ENCODE data around the gene OXSM. TPM values are rescaled to one million over a fixed set of nuclear protein-coding genes. Genes with fewer than 3 reads are reported as not detected.

Gene OXSM
- total RNA-seq, 2 donors from 2014 or later: 7.0 to 7.6 TPM

GRCh38 chr3:25820366-25820765, 30.5 kb downstream of the OXSM start:
- Mint-ChIP-seq H3K4me1 (no peaks in the 10 kb centered on the region), H3K4me3 (no peak overlapping the region), H3K27me3 (peaks cover 12% of the 10 kb centered on the region), H3K27ac (no peak overlapping the region), H3K36me3 (ENCODE audit: low read depth) (no peaks in the 10 kb centered on the region)
- DNase-seq (no peak), ATAC-seq (no peak)
- no peaks in the 10 kb centered on the region for H3K9me3 ChIP-seq (ENCODE audit: control insufficient read depth, low read length, poor library complexity, severe bottlenecking)

DNA sequence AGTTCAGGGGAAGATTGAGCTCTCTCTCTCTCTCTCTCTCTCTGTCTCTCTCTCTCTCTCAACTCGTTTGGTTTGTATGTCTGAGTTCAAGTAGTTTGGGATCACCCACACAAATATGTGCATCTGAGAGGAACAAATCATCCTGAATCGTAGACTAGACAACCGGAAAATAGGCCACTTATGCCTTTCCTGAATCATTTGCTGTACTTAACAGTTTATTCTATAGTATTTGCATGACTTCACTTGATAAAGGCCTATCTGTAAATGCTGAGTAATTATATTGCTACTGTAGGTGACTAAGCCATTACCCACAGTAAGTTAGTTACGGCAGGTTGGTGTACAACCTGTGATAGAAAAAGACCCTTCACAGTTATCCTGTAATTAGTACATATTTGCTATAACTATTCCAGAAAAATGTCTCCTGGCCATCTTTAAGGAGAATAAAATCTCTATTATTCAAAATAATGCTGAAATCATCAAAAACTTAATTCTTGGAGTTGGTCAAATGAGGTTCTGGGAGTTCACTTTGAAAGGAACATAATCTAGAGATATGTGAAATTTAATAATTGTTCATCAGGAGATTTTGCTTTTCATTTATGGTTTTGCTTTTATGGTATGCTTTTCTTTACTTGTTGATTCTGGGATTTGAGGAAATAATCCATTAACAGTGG, 31.1 kb downstream of the OXSM start:
- Mint-ChIP-seq H3K27me3 (peaks cover 12% of the 10 kb centered on the region), H3K4me3 (no peak overlapping the region), H3K36me3 (ENCODE audit: low read depth) (no peaks in the 10 kb centered on the region), H3K4me1 (peaks cover 2% of the 10 kb centered on the region), H3K27ac (no peak overlapping the region)
- DNase-seq (no peak), ATAC-seq (no peak)
- no peaks in the 10 kb centered on the region for H3K9me3 ChIP-seq (ENCODE audit: control insufficient read depth, low read length, poor library complexity, severe bottlenecking)

DNA sequence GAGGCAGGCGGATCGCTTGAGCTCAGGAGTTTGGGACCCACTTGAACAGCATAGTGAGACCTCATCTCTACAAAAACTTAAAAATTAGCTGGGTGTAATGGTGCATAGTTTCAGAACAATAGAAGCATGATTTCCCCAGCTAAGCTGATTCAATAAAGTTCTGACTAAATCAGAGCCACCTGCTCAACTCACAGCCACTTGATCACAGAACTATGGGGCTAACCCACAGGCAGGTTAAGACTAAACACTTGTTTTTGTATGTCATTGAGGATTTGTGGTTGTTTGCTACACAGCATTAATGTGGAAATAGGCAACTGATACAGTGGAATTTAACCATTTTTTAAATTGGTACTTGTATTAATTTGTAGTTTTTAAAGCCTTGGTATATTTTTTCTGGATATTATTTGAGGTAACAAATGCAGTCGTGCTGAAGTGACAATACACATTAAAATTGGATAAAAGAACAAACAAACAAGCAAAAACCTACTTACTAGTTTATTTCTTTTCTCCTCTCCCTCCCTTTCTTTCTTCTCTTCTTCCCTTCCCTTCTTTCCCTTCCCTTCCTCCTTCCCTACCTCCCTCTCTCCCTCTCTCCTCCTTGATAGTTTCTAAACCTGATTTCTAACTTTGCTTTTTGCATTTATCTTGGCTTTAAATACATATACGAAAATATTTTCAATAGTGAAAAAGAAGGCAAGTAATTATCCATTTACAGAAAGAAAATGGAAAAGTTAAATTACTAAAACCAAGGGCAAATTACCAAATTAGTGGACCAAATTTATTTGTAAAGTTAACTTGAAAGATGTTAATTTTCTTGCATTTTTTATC, 32.1 kb downstream of the OXSM start:
- H3K9me3 ChIP-seq (ENCODE audit: control insufficient read depth, low read length, poor library complexity, severe bottlenecking): no peaks in the 10 kb centered on the region
- ATAC-seq: no peak
- Mint-ChIP-seq H3K4me1 (peaks cover 10% of the 10 kb centered on the region), H3K36me3 (ENCODE audit: low read depth) (no peaks in the 10 kb centered on the region), H3K4me3 (no peak overlapping the region), H3K27ac (no peak overlapping the region), H3K27me3 (peaks cover 2% of the 10 kb centered on the region)
- no peak for DNase-seq

- peaks cover 10% of the 10 kb centered on the region for H3K4me1 Mint-ChIP-seq
- H3K4me3 Mint-ChIP-seq: no peak overlapping the region
- DNase-seq: no peak
- no peaks in the 10 kb centered on the region for H3K27me3 Mint-ChIP-seq
- no peak overlapping the region for H3K27ac Mint-ChIP-seq
- no peaks in the 10 kb centered on the region for H3K36me3 Mint-ChIP-seq (ENCODE audit: low read depth)
- no peaks in the 10 kb centered on the region for H3K9me3 ChIP-seq (ENCODE audit: control insufficient read depth, low read length, poor library complexity, severe bottlenecking)
- ATAC-seq: no peak
These were observed 33.4 kb downstream of the OXSM start for GRCh38 chr3:25823314-25823713.

DNA sequence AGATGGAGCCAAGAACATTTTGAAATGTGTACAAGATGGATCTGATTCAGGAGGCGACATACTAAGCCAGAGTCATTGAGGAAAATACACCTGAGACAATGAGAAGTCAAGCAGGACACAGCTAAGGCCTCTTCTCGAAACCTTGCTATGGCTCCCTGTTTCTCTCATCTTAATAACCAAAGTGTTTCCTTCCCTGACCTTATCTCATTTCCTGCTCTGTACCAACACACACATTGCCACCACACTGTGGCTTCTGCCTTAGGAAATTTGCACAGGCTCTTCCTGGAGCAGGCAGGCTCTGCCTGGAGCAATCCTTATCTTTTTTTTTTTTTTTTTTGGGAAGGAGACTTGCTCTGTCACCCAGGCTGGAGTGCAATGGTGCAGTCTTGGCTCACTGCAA, 36.6 kb downstream of the OXSM start:
- no peaks in the 10 kb centered on the region for H3K9me3 ChIP-seq (ENCODE audit: control insufficient read depth, low read length, poor library complexity, severe bottlenecking)
- no peak overlapping the region for H3K27ac Mint-ChIP-seq
- H3K27me3 Mint-ChIP-seq: no peaks in the 10 kb centered on the region
- peak overlapping the region; percentile 47 for H3K4me3 Mint-ChIP-seq
- peaks cover 14% of the 10 kb centered on the region for H3K4me1 Mint-ChIP-seq
- ATAC-seq (peak; percentile 49), DNase-seq (no peak)
- H3K36me3 Mint-ChIP-seq (ENCODE audit: low read depth): no peaks in the 10 kb centered on the region

GRCh38 chr3:25830373-25831280, 40.7 kb downstream of the OXSM start:
- no peaks in the 10 kb centered on the region for H3K36me3 Mint-ChIP-seq (ENCODE audit: low read depth)
- no peak overlapping the region for H3K4me3 Mint-ChIP-seq
- H3K27me3 Mint-ChIP-seq: peaks cover 12% of the 10 kb centered on the region
- no peak overlapping the region for H3K27ac Mint-ChIP-seq
- H3K4me1 Mint-ChIP-seq: peaks cover 14% of the 10 kb centered on the region
- H3K9me3 ChIP-seq (ENCODE audit: control insufficient read depth, low read length, poor library complexity, severe bottlenecking): no peaks in the 10 kb centered on the region
- ATAC-seq (no peak), DNase-seq (no peak)

DNA sequence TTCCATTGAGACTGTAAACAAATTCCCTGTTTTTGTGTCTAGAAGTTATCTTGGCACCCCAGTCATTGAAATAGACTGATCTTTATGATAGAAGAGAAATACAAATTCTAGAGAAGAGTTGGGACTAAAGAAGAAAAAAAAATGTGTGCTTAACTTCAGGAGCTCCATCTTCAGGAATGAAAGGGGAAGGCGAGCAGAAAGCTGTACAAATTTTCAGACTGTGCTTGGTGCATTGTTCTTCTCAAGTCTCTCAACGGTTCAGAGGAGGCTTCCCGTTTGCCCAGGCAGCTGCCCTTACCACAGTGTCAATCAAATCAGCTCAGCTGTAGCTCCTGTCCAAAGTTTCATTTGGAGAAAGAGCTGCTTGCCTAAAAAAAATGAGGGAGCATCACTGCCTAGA, 41.7 kb downstream of the OXSM start:
- peaks cover 17% of the 10 kb centered on the region for H3K27me3 Mint-ChIP-seq
- DNase-seq (no peak), ATAC-seq (no peak)
- H3K4me1 Mint-ChIP-seq: peaks cover 6% of the 10 kb centered on the region
- no peaks in the 10 kb centered on the region for H3K9me3 ChIP-seq (ENCODE audit: control insufficient read depth, low read length, poor library complexity, severe bottlenecking)
- no peak overlapping the region for H3K27ac Mint-ChIP-seq
- H3K4me3 Mint-ChIP-seq: no peak overlapping the region
- peaks cover 2% of the 10 kb centered on the region for H3K36me3 Mint-ChIP-seq (ENCODE audit: low read depth)

DNA sequence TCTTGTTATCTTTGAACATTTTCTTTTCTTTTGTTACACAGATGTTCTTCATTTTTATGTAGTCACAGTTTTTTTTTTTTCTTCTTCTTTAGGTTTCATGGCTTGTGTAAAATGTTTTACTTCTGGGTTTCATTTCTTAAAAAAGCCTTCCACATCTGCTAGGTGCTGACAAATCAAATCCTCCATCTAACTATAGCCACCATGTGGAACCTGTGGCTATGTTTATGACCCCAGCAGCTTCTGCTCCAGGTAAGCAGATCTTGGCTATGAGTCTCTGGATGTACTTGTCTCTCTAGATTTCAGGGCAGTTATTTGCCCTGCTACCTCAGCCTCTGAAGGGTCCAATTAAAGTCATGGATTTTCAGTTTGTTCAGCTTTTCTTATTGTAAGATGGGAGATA, 44.5 kb downstream of the OXSM start:
- Mint-ChIP-seq H3K27me3 (peaks cover 17% of the 10 kb centered on the region), H3K36me3 (ENCODE audit: low read depth) (peaks cover 4% of the 10 kb centered on the region), H3K4me1 (peaks cover 7% of the 10 kb centered on the region), H3K27ac (no peak overlapping the region), H3K4me3 (no peak overlapping the region)
- DNase-seq: no peak
- H3K9me3 ChIP-seq (ENCODE audit: control insufficient read depth, low read length, poor library complexity, severe bottlenecking): no peaks in the 10 kb centered on the region
- ATAC-seq: no peak

GRCh38 chr3:25836579-25836978, 46.7 kb downstream of the OXSM start:
- Mint-ChIP-seq H3K4me1 (peaks cover 3% of the 10 kb centered on the region), H3K27ac (no peak overlapping the region), H3K27me3 (peaks cover 17% of the 10 kb centered on the region), H3K36me3 (ENCODE audit: low read depth) (peaks cover 4% of the 10 kb centered on the region), H3K4me3 (no peak overlapping the region)
- ATAC-seq (no peak), DNase-seq (no peak)
- H3K9me3 ChIP-seq (ENCODE audit: control insufficient read depth, low read length, poor library complexity, severe bottlenecking): no peaks in the 10 kb centered on the region

DNA sequence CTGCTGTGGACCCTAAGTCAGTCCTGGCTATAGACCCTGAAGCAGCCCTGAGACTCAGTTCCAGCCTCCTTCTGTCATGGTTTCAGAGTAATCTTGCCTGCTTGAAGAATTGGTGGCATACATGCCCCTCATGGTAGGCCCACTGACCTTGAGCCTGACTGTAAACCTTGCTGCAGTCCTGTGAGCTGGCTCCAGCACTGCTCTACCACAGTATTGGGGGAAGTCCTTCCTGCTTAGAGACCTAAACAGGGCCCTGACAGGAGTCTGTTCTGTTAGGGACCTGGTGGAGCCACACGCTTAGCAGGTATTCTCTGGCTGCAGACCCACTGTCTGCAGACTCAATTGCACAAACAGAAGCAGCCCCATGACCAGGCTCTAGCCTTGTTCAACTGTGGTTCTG, 47.1 kb downstream of the OXSM start:
- peaks cover 4% of the 10 kb centered on the region for H3K36me3 Mint-ChIP-seq (ENCODE audit: low read depth)
- no peak overlapping the region for H3K27ac Mint-ChIP-seq
- no peak for ATAC-seq
- peaks cover 17% of the 10 kb centered on the region for H3K27me3 Mint-ChIP-seq
- no peak for DNase-seq
- H3K4me1 Mint-ChIP-seq: peaks cover 3% of the 10 kb centered on the region
- H3K4me3 Mint-ChIP-seq: no peak overlapping the region
- no peaks in the 10 kb centered on the region for H3K9me3 ChIP-seq (ENCODE audit: control insufficient read depth, low read length, poor library complexity, severe bottlenecking)

DNA sequence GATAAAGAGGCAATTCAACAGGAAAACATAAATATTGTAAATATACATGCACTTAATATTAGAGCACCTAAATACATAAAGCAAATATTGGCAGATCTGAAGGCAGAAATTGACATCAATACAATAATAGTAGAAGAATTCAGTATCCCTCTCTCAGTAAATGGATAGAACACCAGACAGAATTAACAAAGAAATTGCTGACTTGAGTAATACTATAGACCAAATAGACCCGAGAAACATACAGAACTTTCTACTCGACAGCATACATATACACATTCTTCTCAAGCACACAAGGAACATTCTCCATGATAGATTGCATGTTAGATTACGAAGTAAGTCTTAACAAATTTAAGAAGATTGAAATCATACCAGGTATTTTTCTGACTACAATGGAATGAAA, 50.2 kb downstream of the OXSM start:
- Mint-ChIP-seq H3K4me3 (no peak overlapping the region), H3K27ac (no peak overlapping the region), H3K27me3 (peaks cover 14% of the 10 kb centered on the region), H3K36me3 (ENCODE audit: low read depth) (peaks cover 4% of the 10 kb centered on the region), H3K4me1 (peaks cover 3% of the 10 kb centered on the region)
- no peak for ATAC-seq
- no peak for DNase-seq
- H3K9me3 ChIP-seq (ENCODE audit: control insufficient read depth, low read length, poor library complexity, severe bottlenecking): no peaks in the 10 kb centered on the region

- H3K4me3 Mint-ChIP-seq: no peak overlapping the region
- ATAC-seq: no peak
- no peaks in the 10 kb centered on the region for H3K36me3 Mint-ChIP-seq (ENCODE audit: low read depth)
- no peak for DNase-seq
- peaks cover 4% of the 10 kb centered on the region for H3K27me3 Mint-ChIP-seq
- H3K9me3 ChIP-seq (ENCODE audit: control insufficient read depth, low read length, poor library complexity, severe bottlenecking): no peaks in the 10 kb centered on the region
- no peak overlapping the region for H3K27ac Mint-ChIP-seq
- no peaks in the 10 kb centered on the region for H3K4me1 Mint-ChIP-seq
These were observed 53.4 kb downstream of the OXSM start for GRCh38 chr3:25843332-25843731.
